ENCODE measurements around the gene FAM107B.

- TF ChIP-seq CTCF (conservative IDR thresholded peaks at IDR 0.05): no peak
- no peak for TF ChIP-seq ZFX (IDR thresholded peaks at IDR 0.05)
Measured at GRCh38 chr10:14772399-14772798, 2.3 kb downstream of the FAM107B start.
